ENCODE measurements around the gene BSPRY.

The BSPRY gene

GRCh38 chr9:113349445-113350094 is at the start of gene BSPRY:
BSPRY (plus strand) TSS chr9:113349541; CDS start chr9:113349580, 39 bp downstream.
- DNase-seq (ENCODE audit: low read depth): no peak

- DNase-seq (ENCODE audit: low read depth): no peak
Measured at GRCh38 chr9:113299800-113300292, 49.5 kb upstream of the BSPRY start.

GRCh38 chr9:113301548-113301947 is 47.8 kb upstream of the BSPRY start:
- no peak for DNase-seq (ENCODE audit: low read depth)

GRCh38 chr9:113302792-113303418 is 46.4 kb upstream of the BSPRY start, which contains the start of gene RNF183:
RNF183 (minus strand) TSS chr9:113303376; CDS start chr9:113298184, 5,192 bp downstream.
- DNase-seq (ENCODE audit: low read depth): no peak

GRCh38 chr9:113306566-113306965 is 42.8 kb upstream of the BSPRY start:
- no peak for DNase-seq (ENCODE audit: low read depth)

GRCh38 chr9:113307396-113307975 is 41.9 kb upstream of the BSPRY start:
- no peak for DNase-seq (ENCODE audit: low read depth)

GRCh38 chr9:113309204-113309813 is 40.0 kb upstream of the BSPRY start:
- peak; percentile 42 for DNase-seq (ENCODE audit: low read depth)

- DNase-seq (ENCODE audit: low read depth): no peak
Measured at GRCh38 chr9:113310538-113310937, 38.8 kb upstream of the BSPRY start.

GRCh38 chr9:113311961-113312360 is 37.4 kb upstream of the BSPRY start:
- DNase-seq (ENCODE audit: low read depth): no peak

GRCh38 chr9:113313261-113313660 is 36.1 kb upstream of the BSPRY start:
- DNase-seq (ENCODE audit: low read depth): no peak

- DNase-seq (ENCODE audit: low read depth): no peak
Measured at GRCh38 chr9:113315231-113315630, 34.1 kb upstream of the BSPRY start.

- DNase-seq (ENCODE audit: low read depth): no peak
Measured at GRCh38 chr9:113316030-113316429, 33.3 kb upstream of the BSPRY start.

GRCh38 chr9:113317777-113318176 is 31.6 kb upstream of the BSPRY start:
- no peak for DNase-seq (ENCODE audit: low read depth)

- DNase-seq (ENCODE audit: low read depth): no peak
Measured at GRCh38 chr9:113319054-113319453, 30.3 kb upstream of the BSPRY start.

GRCh38 chr9:113320051-113320450 is 29.3 kb upstream of the BSPRY start:
- DNase-seq (ENCODE audit: low read depth): no peak

GRCh38 chr9:113322671-113323070 is 26.7 kb upstream of the BSPRY start:
- DNase-seq (ENCODE audit: low read depth): no peak

GRCh38 chr9:113326230-113326629 is 23.1 kb upstream of the BSPRY start:
- DNase-seq (ENCODE audit: low read depth): no peak

- no peak for DNase-seq (ENCODE audit: low read depth)
Measured at GRCh38 chr9:113328045-113328782, 21.1 kb upstream of the BSPRY start.

GRCh38 chr9:113331780-113332179 is 17.6 kb upstream of the BSPRY start:
- DNase-seq (ENCODE audit: low read depth): no peak

- DNase-seq (ENCODE audit: low read depth): no peak
Measured at GRCh38 chr9:113337714-113338113, 11.6 kb upstream of the BSPRY start.

GRCh38 chr9:113340011-113340699 is 9.2 kb upstream of the BSPRY start, which contains the start of gene WDR31:
WDR31 (minus strand) TSS chr9:113340275; CDS start chr9:113332022, 8,253 bp downstream.
- peak; percentile 75 for DNase-seq (ENCODE audit: low read depth)
